ENCODE data around the gene TMEM178B.

- no peak for TF ChIP-seq CTCF (IDR thresholded peaks at IDR 0.05)
- TF ChIP-seq POLR2A (IDR thresholded peaks at IDR 0.05) = no peak
These were observed 259.6 kb downstream of the TMEM178B start for GRCh38 chr7:141333459-141333858.

All from thyroid gland (tissue), 4 donors.